Left ventricle myocardium inferior (tissue), 1 donor: Measurements from ENCODE around the gene FAM170B. TPM values are rescaled to one million over a fixed set of nuclear protein-coding genes. Genes with fewer than 3 reads are reported as not detected.

Experiments
- DNase-seq: peaks from one replicate; pipeline ENCODE4 v3.0.0-alpha.2; 2020
- H3K27ac ChIP-seq: fragments of 200-600 bp; replicated peaks from 2 replicates; pipeline ENCODE4 v1.8.0; 2021
- H3K27me3 ChIP-seq: fragments of 200-600 bp; 2 replicates; pipeline ENCODE4 v1.8.0; 2021; ENCODE audit warnings: low read depth
- H3K36me3 ChIP-seq: fragments of 200-600 bp; 2 replicates; pipeline ENCODE4 v1.8.0; 2021
- H3K4me1 ChIP-seq: fragments of 200-600 bp; 2 replicates; pipeline ENCODE4 v1.8.0; 2021
- H3K4me3 ChIP-seq: fragments of 200-600 bp; 2 replicates; pipeline ENCODE4 v1.8.0; 2021; ENCODE audit warnings: mild to moderate bottlenecking, moderate library complexity
- H3K9me3 ChIP-seq: fragments of 200-600 bp; replicated peaks from 2 replicates; pipeline ENCODE4 v1.8.0; 2021
- CTCF ChIP-seq: fragments of 200-600 bp; IDR thresholded peaks from 2 replicates; pipeline ENCODE4 v1.8.0; 2021; ENCODE audit warnings: antibody characterized with exemption, mild to moderate bottlenecking, borderline replicate concordance
- intact Hi-C: fragments of 100-400 bp; cut with micrococcal nuclease; formaldehyde crosslinking; loops from one replicate; pipeline ENCODE4 v1.11.0; 2022
- total RNA-seq: library from RNA; stranded (reverse); fragmentation: NEBNext Ultra II Directional; extraction: Animal tissue kit (Norgen Biotek cat#: 25700); gene quantifications from one replicate; pipeline ENCODE4 v1.2.1, GENCODE V29; 2021
- donor health status: DM: no; HTN: yes; CAD: no; lungs with severe emphysema.

The FAM170B gene
- total RNA-seq, 1 donor from 2014 or later: not detected

DNA sequence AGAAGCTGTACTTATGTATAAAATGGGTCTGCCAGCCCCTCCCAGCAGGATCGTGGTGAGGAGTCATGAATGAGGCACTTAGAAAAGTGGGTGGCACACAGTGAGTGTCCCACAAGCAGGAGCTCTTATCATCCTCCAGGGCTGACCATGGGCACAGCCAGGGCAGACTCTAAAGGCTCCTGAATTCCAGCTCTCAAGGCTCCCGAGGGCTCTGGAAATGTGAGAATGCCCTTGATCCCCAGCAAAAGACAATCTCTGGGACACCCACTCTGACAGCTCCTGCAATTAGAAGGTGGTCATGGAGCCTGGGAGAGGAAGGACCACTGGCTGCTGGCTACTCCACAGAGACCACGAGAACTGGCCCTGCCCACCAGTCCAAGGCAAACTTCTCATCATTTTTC is 20.1 kb downstream of the FAM170B start:
- no peak for TF ChIP-seq CTCF
- intact Hi-C loops: no loop called here
- H3K9me3 ChIP-seq: no peaks in the 10 kb centered on the region
- peak overlapping the region; percentile 88 for H3K27ac ChIP-seq
- H3K4me3 ChIP-seq: peak overlapping the region; percentile 77
- peaks cover 74% of the 10 kb centered on the region for H3K4me1 ChIP-seq
- DNase-seq: no peak
- H3K27me3 ChIP-seq: no peaks in the 10 kb centered on the region
- H3K36me3 ChIP-seq: no peaks in the 10 kb centered on the region

GRCh38 chr10:49112851-49113250 is 21.0 kb downstream of the FAM170B start:
- Histone ChIP-seq H3K4me3 (peak overlapping the region; percentile 77), H3K9me3 (no peaks in the 10 kb centered on the region), H3K36me3 (no peaks in the 10 kb centered on the region), H3K27ac (peak overlapping the region; percentile 88), H3K27me3 (no peaks in the 10 kb centered on the region), H3K4me1 (peaks cover 83% of the 10 kb centered on the region)
- no peak for DNase-seq
- intact Hi-C loops: no loop called here
- TF ChIP-seq CTCF: no peak

- TF ChIP-seq CTCF: no peak
- intact Hi-C loops: no loop called here
- Histone ChIP-seq H3K4me3 (peak overlapping the region; percentile 7), H3K27ac (peak overlapping the region; percentile 88), H3K36me3 (no peaks in the 10 kb centered on the region), H3K27me3 (no peaks in the 10 kb centered on the region), H3K9me3 (no peaks in the 10 kb centered on the region), H3K4me1 (peaks cover 85% of the 10 kb centered on the region)
- no peak for DNase-seq
Measured at GRCh38 chr10:49112098-49112497, 21.7 kb downstream of the FAM170B start.

- Histone ChIP-seq H3K27ac (peak overlapping the region; percentile 88), H3K36me3 (no peaks in the 10 kb centered on the region)
Measured at GRCh38 chr10:49111320-49111698, 22.5 kb downstream of the FAM170B start.

GRCh38 chr10:49110684-49111319 is 23.0 kb downstream of the FAM170B start:
- Histone ChIP-seq H3K27me3 (no peaks in the 10 kb centered on the region), H3K27ac (peak overlapping the region; percentile 88), H3K4me1 (peaks cover 96% of the 10 kb centered on the region), H3K9me3 (no peaks in the 10 kb centered on the region), H3K36me3 (no peaks in the 10 kb centered on the region), H3K4me3 (peak overlapping the region; percentile 42)
- intact Hi-C loops: no loop called here
- DNase-seq: no peak
- no peak for TF ChIP-seq CTCF

More at GRCh38 chr10:49111320-49111698, 22.5 kb downstream of the FAM170B start:
- TF ChIP-seq CTCF: no peak
- peaks cover 93% of the 10 kb centered on the region for H3K4me1 ChIP-seq
- DNase-seq: no peak
- no peaks in the 10 kb centered on the region for H3K9me3 ChIP-seq
- intact Hi-C loops: no loop called here
- H3K27me3 ChIP-seq: no peaks in the 10 kb centered on the region
- H3K4me3 ChIP-seq: no peak overlapping the region
